Ramos (cell line): Measurements from ENCODE around the gene HDAC3.

ENCODE experiments used
- in situ Hi-C: fragments of 300-500 bp; cut with MboI; formaldehyde crosslinking; loops from one replicate; pipeline ENCODE4 v1.14.3; 2022; ENCODE audit warnings: low sequenced_read_pairs; ENCODE audit not compliant: unreplicated experiment

HDAC3 gene

DNA sequence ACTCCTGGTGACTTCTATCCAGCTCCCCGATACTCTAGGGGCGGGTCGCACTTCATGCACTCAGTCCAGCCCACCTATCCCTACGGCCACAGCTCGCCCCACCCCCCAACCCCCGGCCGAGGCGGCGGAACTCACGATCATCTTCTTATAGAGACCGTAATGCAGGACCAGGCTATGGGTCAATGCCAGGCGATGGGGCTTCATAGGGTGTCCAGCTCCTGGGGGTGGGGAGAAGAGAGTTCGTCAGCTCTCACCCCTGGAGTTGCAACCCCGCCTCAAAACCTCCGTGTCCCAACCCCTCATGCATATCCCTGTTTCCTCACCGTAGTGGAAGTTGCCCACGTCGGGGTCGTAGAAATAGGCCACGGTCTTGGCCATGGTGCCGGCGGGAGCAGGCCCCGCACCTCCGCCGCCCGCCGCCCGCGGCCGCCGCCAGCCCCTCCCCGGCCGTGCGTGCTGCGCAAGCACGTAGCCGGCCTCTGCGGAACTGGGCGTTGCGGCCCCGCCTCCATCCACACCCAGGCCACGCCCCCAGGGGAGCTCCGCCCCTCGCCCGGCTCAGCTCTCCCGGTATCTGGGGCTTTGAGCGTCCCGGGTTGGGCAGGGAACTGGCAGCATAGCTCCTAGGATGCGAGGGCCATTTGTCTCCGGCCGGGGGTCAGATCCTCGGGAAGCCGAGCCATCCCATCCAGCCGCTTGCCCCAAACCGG lies at the start of gene HDAC3, which contains the start of gene RELL2:
Gene HDAC3, minus strand, starts transcription at position 437 of the 710 bp plus-strand sequence. Its CDS starts 59 bp downstream, at position 378.
Gene RELL2, plus strand, starts transcription at position 585 of the 710 bp plus-strand sequence. CDS start 1,229 bp downstream, outside the sequence.
- in situ Hi-C loops, result no loop called here

- in situ Hi-C loops, result no loop called here
Observed at GRCh38 chr5:141685591-141685990, 48.9 kb upstream of the HDAC3 start.

- in situ Hi-C loops, result no loop called here
Observed at GRCh38 chr5:141683596-141684141, 47.0 kb upstream of the HDAC3 start.

GRCh38 chr5:141681695-141682641 lies 45.3 kb upstream of the HDAC3 start, which contains the start of gene ARAP3:
Gene ARAP3 (minus strand): TSS chr5:141682230. CDS start chr5:141680486, 1,744 bp downstream.
- in situ Hi-C loops, result no loop called here

DNA sequence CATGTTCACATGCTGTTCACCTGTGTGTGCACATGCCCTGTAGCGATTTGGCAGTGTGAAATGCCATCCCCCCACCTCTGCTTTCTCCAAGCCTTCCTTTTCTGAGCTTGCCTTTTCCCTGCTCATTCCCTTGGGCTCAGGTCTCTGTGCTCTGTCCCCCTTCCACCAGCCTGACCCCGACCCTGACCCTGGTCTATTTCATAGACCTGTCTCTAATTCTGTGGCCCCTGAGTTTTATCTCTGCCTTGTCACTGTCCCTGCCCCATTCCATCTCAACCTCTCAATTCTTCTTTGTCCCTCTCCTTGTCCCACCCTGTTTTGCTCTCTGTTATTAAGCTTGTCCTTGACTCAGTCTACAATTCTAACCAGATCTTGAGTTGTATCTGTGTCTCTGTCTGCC lies 44.6 kb upstream of the HDAC3 start:
- in situ Hi-C loops, result no loop called here

DNA sequence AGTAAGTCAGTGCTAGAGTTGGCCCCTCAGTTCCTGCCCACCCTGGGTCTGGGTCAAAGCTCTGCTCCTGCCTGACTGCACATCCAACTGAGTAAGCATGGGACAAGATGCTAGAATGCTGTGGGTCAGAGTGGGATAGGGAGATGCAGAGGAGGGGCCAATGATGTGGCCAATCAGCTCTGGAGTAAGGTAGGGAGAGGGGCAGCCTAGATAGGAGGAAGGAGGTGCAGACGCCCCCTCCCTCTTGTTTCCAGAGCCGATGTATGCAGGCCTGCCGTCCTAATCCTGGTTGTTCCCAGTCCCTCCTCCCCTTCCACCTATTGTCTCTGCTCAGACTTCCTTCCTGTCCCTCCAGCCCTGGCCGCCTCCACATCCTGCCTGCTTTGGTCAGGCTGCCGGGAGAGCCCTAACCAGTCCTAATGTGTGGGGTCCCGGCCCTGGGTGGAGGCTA lies 44.1 kb upstream of the HDAC3 start:
- in situ Hi-C loops, result no loop called here

- in situ Hi-C loops, result no loop called here
Observed at GRCh38 chr5:141680178-141680577, 43.5 kb upstream of the HDAC3 start.

DNA sequence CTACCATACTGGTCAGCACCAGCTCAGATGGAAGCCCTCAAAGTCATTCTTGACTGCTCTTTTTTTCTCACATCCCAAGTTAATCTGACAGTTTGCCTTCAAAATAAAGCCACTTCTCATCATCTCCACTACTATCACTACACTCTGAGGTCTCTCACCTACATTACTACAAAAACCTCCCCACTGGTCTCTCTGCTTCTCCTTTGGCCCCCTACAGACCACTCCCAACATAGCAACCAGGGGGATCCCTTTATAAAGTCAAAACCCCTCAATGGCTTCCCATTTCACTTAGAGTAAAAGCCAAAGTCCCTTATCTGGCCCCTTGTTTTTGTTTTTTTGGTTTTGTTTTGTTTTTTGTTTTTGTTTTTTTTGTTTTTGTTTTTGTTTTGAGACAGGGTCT lies 40.8 kb upstream of the HDAC3 start:
- in situ Hi-C loops, result no loop called here

GRCh38 chr5:141675672-141676071 lies 39.0 kb upstream of the HDAC3 start:
- in situ Hi-C loops, result no loop called here

GRCh38 chr5:141674747-141675146 lies 38.1 kb upstream of the HDAC3 start:
- in situ Hi-C loops, result no loop called here

GRCh38 chr5:141672841-141673813 lies 36.5 kb upstream of the HDAC3 start:
- in situ Hi-C loops, result no loop called here

DNA sequence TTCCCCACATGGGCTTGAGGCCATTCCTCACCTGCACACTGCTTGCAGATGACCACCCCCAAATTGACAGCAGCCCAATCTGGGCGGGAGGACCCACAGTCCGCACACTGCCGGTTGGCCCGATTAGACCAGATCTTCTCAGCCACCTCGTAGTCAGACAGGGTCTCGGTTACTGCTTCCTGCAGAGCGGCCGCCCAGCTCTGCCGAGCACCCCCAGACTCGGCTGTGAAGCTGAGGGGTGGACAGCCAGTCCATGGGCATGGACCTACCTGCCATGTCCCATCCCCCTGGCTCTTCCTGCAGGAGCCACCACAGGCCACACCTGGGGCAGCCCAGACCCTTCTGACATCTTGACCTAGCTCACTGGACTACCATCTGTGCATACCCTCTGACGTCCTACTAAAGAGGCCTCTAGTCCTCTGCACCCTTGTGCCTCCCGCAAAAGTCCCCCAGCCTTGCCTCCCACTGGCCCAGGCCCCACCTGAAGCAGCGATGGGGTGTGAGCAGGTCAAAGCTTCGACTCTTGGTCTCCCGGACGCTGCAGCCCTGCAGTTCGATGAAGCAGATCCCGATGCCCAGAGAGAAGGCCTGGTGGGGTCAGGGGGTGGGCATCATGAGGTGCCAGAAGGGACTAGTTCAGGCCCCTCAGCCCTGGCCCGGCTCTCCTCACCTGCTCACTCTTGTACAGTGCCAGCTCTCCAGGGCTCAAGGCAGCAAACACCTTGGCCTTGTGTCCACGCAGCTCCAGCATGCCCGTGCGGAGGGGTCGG lies 35.6 kb upstream of the HDAC3 start:
- in situ Hi-C loops, result no loop called here

DNA sequence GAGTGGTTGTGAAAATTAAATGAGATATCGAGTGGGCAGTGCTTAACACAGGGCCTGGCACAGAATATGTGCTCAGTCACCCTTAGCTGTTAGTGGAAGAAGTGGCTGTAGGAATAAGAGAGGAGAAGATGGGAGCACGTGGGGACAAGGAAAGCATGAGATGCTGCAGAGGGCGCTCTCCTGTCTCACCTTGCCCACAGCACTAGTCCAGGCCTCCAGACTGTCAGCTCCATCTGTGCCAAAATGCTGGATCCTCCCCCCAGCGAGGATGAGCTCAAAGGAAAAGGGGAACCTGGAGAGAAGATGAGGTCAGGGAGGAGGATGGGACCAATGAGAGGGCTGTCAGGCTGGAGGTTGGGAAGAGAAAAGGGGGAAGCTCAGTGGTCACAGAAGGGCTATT lies 32.9 kb upstream of the HDAC3 start:
- in situ Hi-C loops, result no loop called here

- in situ Hi-C loops, result no loop called here
Observed at GRCh38 chr5:141668601-141669265, 32.1 kb upstream of the HDAC3 start.

GRCh38 chr5:141665995-141666940 lies 29.6 kb upstream of the HDAC3 start:
- in situ Hi-C loops, result no loop called here

DNA sequence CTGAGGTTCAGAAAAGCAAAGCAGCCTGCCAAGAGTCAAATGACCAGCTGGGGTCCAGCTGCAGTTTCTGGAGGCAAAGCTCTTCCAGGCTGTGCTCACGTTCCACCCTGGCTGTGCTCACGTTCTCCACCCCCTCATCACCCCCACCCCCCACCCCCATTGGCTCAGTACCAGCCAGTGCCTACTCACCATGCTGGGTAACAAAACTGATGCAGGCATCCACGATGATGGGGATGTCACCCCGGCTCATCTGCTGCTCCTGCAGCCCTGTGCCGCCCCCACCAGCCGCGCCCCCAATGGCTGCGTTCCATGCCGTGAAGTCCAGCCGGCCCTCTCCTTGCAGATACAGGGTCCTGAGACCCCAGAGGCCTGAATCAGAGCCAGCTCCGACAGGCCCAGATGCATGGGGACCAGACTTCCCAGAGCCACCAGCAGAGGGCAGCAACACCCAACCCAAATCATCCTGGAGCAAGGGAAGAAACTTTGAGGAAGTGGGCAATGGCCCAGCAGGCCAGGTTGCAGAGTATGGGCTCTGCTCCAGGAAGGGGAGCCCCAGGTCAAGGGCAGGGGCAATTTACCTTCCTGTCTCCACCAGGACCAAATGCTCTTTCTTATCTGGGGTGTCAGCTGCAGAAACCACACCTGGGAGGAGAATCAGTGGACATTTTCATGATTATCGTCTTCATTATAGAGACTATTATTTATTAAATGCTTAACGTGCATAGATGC lies 28.2 kb upstream of the HDAC3 start:
- in situ Hi-C loops, result no loop called here

- in situ Hi-C loops, result no loop called here
Observed at GRCh38 chr5:141663506-141663905, 26.9 kb upstream of the HDAC3 start.
